IPS DF 6.9 (cell line): ENCODE results near the gene SRC.

Experiments used
- DNase-seq: peaks from one replicate; pipeline ENCODE4 v3.0.0-alpha.2; 2013; ENCODE audit warnings: low read depth, low spot score
- H3K27ac ChIP-seq: one replicate; pipeline ENCODE4 v1.5.1; 2013; ENCODE audit warnings: low read length, control low read depth
- H3K27me3 ChIP-seq: 2 replicates; pipeline ENCODE4 v1.6.1; 2013; ENCODE audit warnings: mild to moderate bottlenecking, low read length; ENCODE audit not compliant: control insufficient read depth, insufficient read depth
- H3K36me3 ChIP-seq: 2 replicates; pipeline ENCODE4 v1.6.1; 2013; ENCODE audit warnings: low read length; ENCODE audit not compliant: control insufficient read depth, insufficient read depth
- H3K4me1 ChIP-seq: 2 replicates; pipeline ENCODE4 v1.6.1; 2013; ENCODE audit warnings: low read length; ENCODE audit not compliant: control insufficient read depth, insufficient read depth
- H3K4me3 ChIP-seq: 2 replicates; pipeline ENCODE4 v1.5.1; 2013; ENCODE audit warnings: mild to moderate bottlenecking, low read length
- H3K9me3 ChIP-seq: 2 replicates; pipeline ENCODE4 v1.6.1; 2013; ENCODE audit warnings: low read length, inconsistent platforms; ENCODE audit not compliant: control insufficient read depth, insufficient read depth
- WGBS: extraction: QIAGEN DNeasy Blood & Tissue Kit; methylation state at CpG from one replicate; pipeline ENCODE4 v1.1.7; 2013; ENCODE audit warnings: mixed read lengths, missing lambda C conversion rate; ENCODE audit not compliant: insufficient read length, insufficient coverage; 5-methylcytosine and 5-hydroxymethylcytosine counted together

SRC gene

GRCh38 chr20:37423545-37423944 lies 77.6 kb downstream of the SRC start:
- no peak overlapping the region for H3K27ac ChIP-seq
- WGBS = no CpG with 5 or more reads among the region's 10 CpGs
- no peaks in the 10 kb centered on the region for H3K27me3 ChIP-seq
- no peaks in the 10 kb centered on the region for H3K9me3 ChIP-seq
- peaks cover 5% of the 10 kb centered on the region for H3K4me1 ChIP-seq
- H3K36me3 ChIP-seq = no peaks in the 10 kb centered on the region
- DNase-seq = no peak
- no peak overlapping the region for H3K4me3 ChIP-seq

GRCh38 chr20:37424062-37424851 lies 78.3 kb downstream of the SRC start:
- Histone ChIP-seq H3K36me3 (no peaks in the 10 kb centered on the region), H3K9me3 (no peaks in the 10 kb centered on the region), H3K27ac (no peak overlapping the region), H3K4me3 (no peak overlapping the region), H3K27me3 (no peaks in the 10 kb centered on the region), H3K4me1 (peaks cover 5% of the 10 kb centered on the region)
- WGBS = no CpG with 5 or more reads among the region's 3 CpGs
- DNase-seq = no peak

GRCh38 chr20:37425103-37425625 lies 79.2 kb downstream of the SRC start:
- H3K27me3 ChIP-seq = no peaks in the 10 kb centered on the region
- H3K9me3 ChIP-seq = no peaks in the 10 kb centered on the region

GRCh38 chr20:37426106-37426505 lies 80.2 kb downstream of the SRC start:
- Histone ChIP-seq H3K27ac (no peak overlapping the region), H3K9me3 (no peaks in the 10 kb centered on the region), H3K4me3 (no peak overlapping the region), H3K27me3 (no peaks in the 10 kb centered on the region), H3K4me1 (peaks cover 2% of the 10 kb centered on the region), H3K36me3 (no peaks in the 10 kb centered on the region)
- no peak for DNase-seq
- WGBS = no CpG with 5 or more reads among the region's 18 CpGs

More at GRCh38 chr20:37425103-37425625, 79.2 kb downstream of the SRC start:
- H3K27ac ChIP-seq = no peak overlapping the region
- no peak overlapping the region for H3K4me3 ChIP-seq
- H3K36me3 ChIP-seq = no peaks in the 10 kb centered on the region
- WGBS = no CpG with 5 or more reads among the region's 9 CpGs
- no peak for DNase-seq
- peaks cover 5% of the 10 kb centered on the region for H3K4me1 ChIP-seq

- Histone ChIP-seq H3K27me3 (no peaks in the 10 kb centered on the region), H3K36me3 (no peaks in the 10 kb centered on the region), H3K27ac (no peak overlapping the region), H3K9me3 (no peaks in the 10 kb centered on the region), H3K4me1 (peaks cover 2% of the 10 kb centered on the region; the same call in 1 of the 2 replicates), H3K4me3 (no peak overlapping the region)
- WGBS = no CpG with 5 or more reads among the region's 3 CpGs
- no peak for DNase-seq
These were observed 81.0 kb downstream of the SRC start for GRCh38 chr20:37426978-37427377.

- Histone ChIP-seq H3K27me3 (no peaks in the 10 kb centered on the region), H3K27ac (no peak overlapping the region), H3K4me3 (no peak overlapping the region), H3K36me3 (no peaks in the 10 kb centered on the region), H3K4me1 (no peaks in the 10 kb centered on the region), H3K9me3 (no peaks in the 10 kb centered on the region)
- DNase-seq = no peak
These were observed 84.1 kb downstream of the SRC start for GRCh38 chr20:37430044-37430443.

GRCh38 chr20:37430778-37431460 lies 85.0 kb downstream of the SRC start:
- DNase-seq = no peak
- Histone ChIP-seq H3K36me3 (no peaks in the 10 kb centered on the region), H3K4me1 (no peaks in the 10 kb centered on the region), H3K27me3 (no peaks in the 10 kb centered on the region), H3K27ac (no peak overlapping the region), H3K4me3 (no peak overlapping the region), H3K9me3 (no peaks in the 10 kb centered on the region)
- WGBS = no CpG with 5 or more reads among the region's 7 CpGs

- Histone ChIP-seq H3K27me3 (no peaks in the 10 kb centered on the region), H3K4me1 (no peaks in the 10 kb centered on the region), H3K27ac (no peak overlapping the region), H3K4me3 (no peak overlapping the region), H3K36me3 (no peaks in the 10 kb centered on the region), H3K9me3 (no peaks in the 10 kb centered on the region)
- no CpG with 5 or more reads among the region's 12 CpGs for WGBS
- DNase-seq = no peak
These were observed 85.8 kb downstream of the SRC start for GRCh38 chr20:37431786-37432185.

- DNase-seq = no peak
- Histone ChIP-seq H3K27ac (no peak overlapping the region), H3K9me3 (no peaks in the 10 kb centered on the region), H3K36me3 (no peaks in the 10 kb centered on the region), H3K27me3 (no peaks in the 10 kb centered on the region), H3K4me3 (no peak overlapping the region), H3K4me1 (no peaks in the 10 kb centered on the region)
- no CpG with 5 or more reads among the region's 1 CpG for WGBS
These were observed 86.7 kb downstream of the SRC start for GRCh38 chr20:37432606-37433005.

- no peaks in the 10 kb centered on the region for H3K9me3 ChIP-seq
- no CpG with 5 or more reads among the region's 4 CpGs for WGBS
- H3K4me3 ChIP-seq = no peak overlapping the region
- no peaks in the 10 kb centered on the region; the same call in 1 of the 2 replicates for H3K4me1 ChIP-seq
- no peak overlapping the region for H3K27ac ChIP-seq
- H3K27me3 ChIP-seq = no peaks in the 10 kb centered on the region
- no peaks in the 10 kb centered on the region for H3K36me3 ChIP-seq
- DNase-seq = no peak
These were observed 89.7 kb downstream of the SRC start for GRCh38 chr20:37435607-37436006.
